Activated naive CD4-positive, alpha-beta T cell treated with anti-CD3 and anti-CD28 coated beads for 36 hours (primary cell): Measurements from ENCODE around the gene NPR2. TPM values are rescaled to one million over a fixed set of nuclear protein-coding genes. Genes with fewer than 3 reads are reported as not detected.

Experiments used
- CTCF ChIA-PET: fragments of 350-600 bp; sonication (Branson Sonifier 250); formaldehyde crosslinking; loops from one replicate; lab custom pipeline; 2021; ENCODE audit warnings: antibody characterized with exemption; lab: Charles Lee
- DNase-seq: peaks from one replicate; pipeline ENCODE4 v3.0.0-alpha.2; 2020
- H3K27ac Mint-ChIP-seq: one replicate; pipeline ENCODE4 v1.8.0; 2021; ENCODE audit warnings: mild to moderate bottlenecking, mixed read lengths
- H3K27me3 Mint-ChIP-seq: one replicate; pipeline ENCODE4 v1.8.0; 2021; ENCODE audit warnings: low read depth, mixed read lengths
- H3K36me3 Mint-ChIP-seq: one replicate; pipeline ENCODE4 v1.8.0; 2021; ENCODE audit warnings: low read depth, mixed read lengths
- H3K4me1 Mint-ChIP-seq: one replicate; pipeline ENCODE4 v1.8.0; 2021; ENCODE audit warnings: low read depth, mixed read lengths
- H3K4me3 Mint-ChIP-seq: one replicate; pipeline ENCODE4 v1.8.0; 2021; ENCODE audit warnings: mild to moderate bottlenecking, moderate library complexity, mixed read lengths
- H3K9me3 Mint-ChIP-seq: one replicate; pipeline ENCODE4 v1.8.0; 2021; ENCODE audit warnings: mixed read lengths
- intact Hi-C: fragments of 100-400 bp; cut with micrococcal nuclease; formaldehyde crosslinking; loops from one replicate; pipeline ENCODE4 v1.15.1; 2023
- total RNA-seq, 2 experiments: library from RNA; stranded (reverse); gene quantifications; one replicate each; pipeline ENCODE4 v1.2.3, GENCODE V29; 2021

NPR2 gene
- total RNA-seq, 2 experiments from 2014 or later, result 3.6 to 5.5 TPM

DNA sequence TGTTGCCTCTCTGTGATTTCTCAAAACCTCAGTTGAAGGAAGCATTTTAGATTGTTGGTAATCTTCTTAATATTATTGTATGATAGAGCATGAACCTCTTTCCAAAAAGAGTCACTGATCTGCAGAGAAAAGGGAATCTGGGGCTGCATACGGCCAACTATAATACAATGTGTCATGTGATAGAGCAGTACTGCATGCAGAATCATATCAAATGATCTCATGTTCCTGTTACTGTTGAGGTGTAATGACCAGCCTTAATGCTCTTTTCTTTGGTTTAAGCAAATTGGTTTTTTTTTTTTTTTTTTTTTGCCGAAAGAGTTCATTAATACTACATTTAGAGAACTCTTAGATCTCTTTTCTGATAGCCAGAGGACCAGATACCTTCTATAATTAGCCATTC is 24.4 kb upstream of the NPR2 start:
- CTCF ChIA-PET, result interaction anchor here (1.0 kb wide), 1 partner anchor 23 kb away, joined by 4 read pairs; no protein-coding TSS in a partner anchor
- Mint-ChIP-seq H3K4me3 (no peak overlapping the region), H3K4me1 (peaks cover 15% of the 10 kb centered on the region), H3K27me3 (no peaks in the 10 kb centered on the region), H3K36me3 (peaks cover 4% of the 10 kb centered on the region), H3K9me3 (no peaks in the 10 kb centered on the region), H3K27ac (no peak overlapping the region)
- no peak for DNase-seq
- intact Hi-C loops, result no loop called here

DNA sequence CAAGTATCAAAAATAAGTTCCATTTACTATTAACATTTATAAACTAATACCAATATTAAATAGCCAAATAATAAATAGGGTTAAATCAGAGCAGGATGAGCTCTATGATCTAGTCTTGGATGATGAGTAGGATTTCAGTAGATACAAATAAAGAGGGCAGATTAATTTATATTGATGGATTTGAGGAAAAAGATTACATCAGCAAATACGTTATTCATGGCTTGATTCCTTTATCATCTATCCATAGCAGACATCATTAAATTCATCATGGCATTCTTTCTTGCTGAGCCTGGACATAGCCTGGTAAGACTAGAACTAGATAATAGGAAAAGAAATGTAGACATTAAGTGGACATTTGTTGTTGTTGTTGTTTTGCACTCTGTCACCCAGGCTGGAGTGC is 23.9 kb upstream of the NPR2 start:
- Mint-ChIP-seq H3K27ac (no peak overlapping the region), H3K9me3 (no peaks in the 10 kb centered on the region), H3K27me3 (no peaks in the 10 kb centered on the region), H3K4me1 (peaks cover 13% of the 10 kb centered on the region), H3K4me3 (no peak overlapping the region), H3K36me3 (peaks cover 4% of the 10 kb centered on the region)
- CTCF ChIA-PET, result interaction anchor here (0.6 to 1.0 kb wide), 3 partner anchors 19 to 146 kb away, joined by 3 to 4 read pairs (median 3); no protein-coding TSS in a partner anchor
- DNase-seq, result no peak
- intact Hi-C loops, result no loop called here

DNA sequence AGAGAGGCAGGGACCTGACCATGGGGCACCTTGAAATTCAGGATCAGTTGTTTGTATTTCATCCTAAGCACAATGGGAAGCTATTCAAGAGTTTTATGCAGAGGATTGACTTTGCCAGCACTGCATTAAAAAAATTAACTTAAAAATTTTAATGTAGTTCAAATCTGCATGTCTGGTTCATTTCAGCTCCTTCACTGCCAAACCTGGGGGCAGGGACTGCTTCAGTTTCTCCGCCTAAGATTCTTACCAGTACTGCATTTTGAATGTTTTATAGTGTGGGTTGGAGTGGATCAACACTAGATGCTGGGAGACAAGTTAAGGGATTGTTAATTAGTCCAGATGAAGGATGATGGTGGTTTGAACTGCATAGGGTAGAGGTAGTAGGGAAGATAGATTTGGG is 21.6 kb upstream of the NPR2 start:
- Mint-ChIP-seq H3K9me3 (no peaks in the 10 kb centered on the region), H3K36me3 (no peaks in the 10 kb centered on the region), H3K4me1 (peaks cover 11% of the 10 kb centered on the region), H3K27me3 (no peaks in the 10 kb centered on the region), H3K4me3 (no peak overlapping the region), H3K27ac (no peak overlapping the region)
- intact Hi-C loops, result no loop called here
- CTCF ChIA-PET, result interaction anchor here (0.7 kb wide), 1 partner anchor 247 kb away, joined by 3 read pairs; no protein-coding TSS in a partner anchor
- DNase-seq, result no peak

DNA sequence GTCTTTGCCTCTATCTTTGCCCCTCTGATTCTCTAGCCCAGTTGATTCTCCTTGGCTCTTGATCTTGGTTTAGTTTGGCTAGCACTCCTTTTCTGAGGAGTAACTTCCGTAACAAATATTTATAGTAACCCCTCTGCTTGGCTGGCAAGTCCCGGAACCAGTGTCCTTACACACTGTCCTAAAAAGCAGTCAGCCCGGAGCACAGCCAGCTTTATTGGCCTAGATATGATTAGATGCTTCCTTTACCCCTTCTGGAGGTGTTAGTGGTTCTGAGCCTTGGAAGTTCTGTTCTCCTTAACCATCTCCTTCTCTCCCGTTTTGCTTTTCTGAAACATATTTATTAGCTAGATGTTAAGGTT is 20.3 kb upstream of the NPR2 start:
- CTCF ChIA-PET, result interaction anchor here (0.6 to 2.5 kb wide), 3 partner anchors 15 to 923 kb away, joined by 5 to 11 read pairs (median 5); no protein-coding TSS in a partner anchor
- no peak for DNase-seq
- Mint-ChIP-seq H3K4me3 (no peak overlapping the region), H3K27ac (no peak overlapping the region), H3K27me3 (no peaks in the 10 kb centered on the region), H3K4me1 (peaks cover 10% of the 10 kb centered on the region), H3K36me3 (no peaks in the 10 kb centered on the region), H3K9me3 (no peaks in the 10 kb centered on the region)
- intact Hi-C loops, result no loop called here

DNA sequence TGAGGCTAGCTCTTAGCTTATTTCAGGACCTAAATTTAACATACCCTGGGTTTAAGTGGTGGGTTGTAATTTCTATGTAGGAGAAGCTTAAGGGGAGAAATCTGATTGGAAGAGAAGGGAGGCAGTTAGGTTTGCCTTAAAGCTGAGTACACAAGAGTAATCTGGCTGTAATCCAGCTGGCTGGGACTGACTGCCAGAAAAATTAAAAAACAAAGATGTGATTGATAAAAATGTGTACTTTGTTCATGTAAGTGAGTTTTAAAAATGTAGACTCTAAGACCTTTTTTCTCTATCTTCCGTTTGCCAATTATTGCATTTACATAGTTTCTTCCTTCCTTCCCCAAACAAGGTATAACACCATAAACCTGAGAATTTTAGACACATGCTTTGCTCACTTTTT is 19.9 kb upstream of the NPR2 start:
- Mint-ChIP-seq H3K36me3 (no peaks in the 10 kb centered on the region), H3K9me3 (no peaks in the 10 kb centered on the region), H3K4me3 (no peak overlapping the region), H3K27me3 (no peaks in the 10 kb centered on the region), H3K27ac (no peak overlapping the region), H3K4me1 (peaks cover 6% of the 10 kb centered on the region)
- DNase-seq, result no peak
- intact Hi-C loops, result no loop called here
- CTCF ChIA-PET, result interaction anchor here (0.6 to 2.5 kb wide), 5 partner anchors 16 to 923 kb away, joined by 3 to 11 read pairs (median 5); no protein-coding TSS in a partner anchor

DNA sequence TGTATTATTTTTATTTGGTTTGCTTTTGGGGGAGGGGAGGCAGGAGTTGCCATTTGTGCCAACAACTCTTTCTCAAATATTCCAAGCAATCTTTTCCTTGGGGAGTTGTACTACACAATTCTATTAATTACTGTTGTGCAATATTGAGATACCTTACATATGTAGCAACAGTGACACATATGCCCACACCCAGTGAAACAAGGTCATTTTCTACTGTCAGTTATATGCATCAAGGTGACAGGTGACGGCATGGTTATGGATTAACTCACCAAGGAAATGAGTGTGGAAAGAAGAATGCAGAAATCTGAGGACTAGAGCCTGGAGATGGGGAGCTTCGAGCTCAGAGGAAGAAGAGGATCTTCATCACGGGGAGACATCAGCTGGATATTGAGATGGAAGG is 19.4 kb upstream of the NPR2 start:
- no peaks in the 10 kb centered on the region for H3K9me3 Mint-ChIP-seq
- intact Hi-C loops, result no loop called here
- H3K36me3 Mint-ChIP-seq, result no peaks in the 10 kb centered on the region
- CTCF ChIA-PET, result interaction anchor here (0.6 to 2.5 kb wide), 5 partner anchors 18 to 299 kb away, joined by 3 to 11 read pairs (median 3); no protein-coding TSS in a partner anchor
- no peaks in the 10 kb centered on the region for H3K27me3 Mint-ChIP-seq
- H3K4me1 Mint-ChIP-seq, result peaks cover 6% of the 10 kb centered on the region
- H3K27ac Mint-ChIP-seq, result no peak overlapping the region
- H3K4me3 Mint-ChIP-seq, result no peak overlapping the region
- no peak for DNase-seq

DNA sequence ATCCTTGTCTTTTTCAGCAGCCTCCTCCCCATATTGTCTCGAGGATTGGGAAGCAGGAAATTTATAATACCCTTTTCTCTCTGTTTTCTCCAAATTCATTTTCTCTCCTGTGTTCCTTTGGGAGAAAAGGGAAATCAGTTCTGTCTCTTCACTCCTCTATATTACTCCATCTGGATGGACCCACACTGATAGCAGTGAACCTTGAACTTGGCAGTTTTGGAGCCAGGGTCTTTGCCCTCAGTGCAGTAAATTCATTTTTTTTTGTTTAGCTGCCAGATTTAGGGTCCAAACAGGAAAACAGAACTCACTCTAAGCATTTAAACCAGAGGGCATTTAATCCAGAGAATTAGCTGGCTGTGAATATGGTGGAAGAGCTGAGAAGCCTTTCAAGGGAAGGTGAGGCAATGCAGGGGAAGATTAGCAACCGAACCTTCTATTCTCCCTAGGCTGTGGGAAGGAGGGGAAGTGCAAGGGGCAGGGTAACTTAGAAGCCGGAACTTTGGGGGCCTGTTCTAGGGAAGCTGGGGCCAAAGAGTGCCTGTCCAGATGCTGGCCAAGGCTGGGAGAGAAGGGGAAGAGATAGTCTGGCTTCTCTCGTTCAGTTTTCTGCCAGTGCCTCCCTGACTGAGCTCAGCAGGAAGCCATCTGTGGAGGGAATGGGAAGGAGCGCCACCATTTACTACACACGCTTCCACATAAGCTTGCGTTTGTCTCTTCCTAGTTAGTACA is 16.3 kb upstream of the NPR2 start:
- intact Hi-C loops, result no loop called here
- Mint-ChIP-seq H3K4me3 (no peak overlapping the region), H3K9me3 (no peaks in the 10 kb centered on the region), H3K4me1 (no peaks in the 10 kb centered on the region), H3K27me3 (no peaks in the 10 kb centered on the region), H3K27ac (no peak overlapping the region), H3K36me3 (peaks cover under 1% of the 10 kb centered on the region)
- no peak for DNase-seq
- CTCF ChIA-PET, result interaction anchor here (0.8 to 1.8 kb wide), 5 partner anchors 12 to 78 kb away, joined by 3 to 5 read pairs (median 4); no protein-coding TSS in a partner anchor

DNA sequence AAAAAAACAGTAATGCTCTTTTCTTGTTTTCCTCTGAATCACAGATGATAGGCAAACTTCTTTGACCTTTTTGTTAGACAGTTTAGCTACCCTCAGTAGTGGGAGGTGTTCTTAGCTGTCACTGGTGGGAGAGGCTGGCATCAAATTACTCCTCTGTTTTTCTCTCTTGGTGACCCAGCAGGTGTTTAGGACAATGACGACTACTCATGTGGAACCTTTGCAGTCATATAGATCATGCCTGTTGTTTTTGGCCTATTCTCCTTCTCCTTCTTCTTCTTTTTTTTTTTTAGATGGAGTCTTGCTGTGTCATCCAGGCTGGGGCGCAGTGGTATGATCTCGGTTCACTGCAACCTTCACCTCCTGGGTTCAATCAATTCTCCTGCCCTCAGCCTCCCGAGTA is 15.4 kb upstream of the NPR2 start:
- peaks cover 5% of the 10 kb centered on the region for H3K36me3 Mint-ChIP-seq
- intact Hi-C loops, result no loop called here
- H3K4me3 Mint-ChIP-seq, result no peak overlapping the region
- H3K9me3 Mint-ChIP-seq, result no peaks in the 10 kb centered on the region
- DNase-seq, result no peak
- H3K27ac Mint-ChIP-seq, result no peak overlapping the region
- H3K4me1 Mint-ChIP-seq, result no peaks in the 10 kb centered on the region
- CTCF ChIA-PET, result interaction anchor here (1.4 to 1.8 kb wide), 4 partner anchors 14 to 79 kb away, joined by 3 to 5 read pairs (median 4); no protein-coding TSS in a partner anchor
- H3K27me3 Mint-ChIP-seq, result no peaks in the 10 kb centered on the region

DNA sequence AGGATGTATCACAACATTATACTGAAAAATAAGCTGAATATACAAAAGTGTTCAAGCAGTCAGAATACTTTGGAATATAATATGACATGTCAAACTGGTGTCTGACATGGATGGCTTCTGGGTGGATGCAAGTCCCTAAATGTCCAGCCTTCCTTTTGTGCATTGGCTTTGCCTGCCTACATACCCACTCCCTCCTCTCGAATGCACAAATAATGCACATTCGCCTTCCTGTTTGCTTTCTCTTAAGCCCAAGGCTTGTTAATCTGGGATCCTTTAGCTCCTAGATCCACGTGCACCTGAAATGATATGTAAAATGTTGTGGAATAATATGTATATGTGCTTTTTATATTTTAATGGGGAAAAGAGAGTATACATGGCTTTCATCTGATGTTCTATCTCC is 12.9 kb upstream of the NPR2 start:
- Mint-ChIP-seq H3K4me1 (no peaks in the 10 kb centered on the region), H3K36me3 (peaks cover 10% of the 10 kb centered on the region), H3K9me3 (no peaks in the 10 kb centered on the region), H3K4me3 (no peak overlapping the region), H3K27ac (no peak overlapping the region), H3K27me3 (no peaks in the 10 kb centered on the region)
- DNase-seq, result no peak
- intact Hi-C loops, result no loop called here
- CTCF ChIA-PET, result interaction anchor here (0.6 to 2.4 kb wide), 3 partner anchors 10 to 29 kb away, joined by 3 to 11 read pairs (median 3); partner anchors contain the start of genes GBA2 and RGP1

DNA sequence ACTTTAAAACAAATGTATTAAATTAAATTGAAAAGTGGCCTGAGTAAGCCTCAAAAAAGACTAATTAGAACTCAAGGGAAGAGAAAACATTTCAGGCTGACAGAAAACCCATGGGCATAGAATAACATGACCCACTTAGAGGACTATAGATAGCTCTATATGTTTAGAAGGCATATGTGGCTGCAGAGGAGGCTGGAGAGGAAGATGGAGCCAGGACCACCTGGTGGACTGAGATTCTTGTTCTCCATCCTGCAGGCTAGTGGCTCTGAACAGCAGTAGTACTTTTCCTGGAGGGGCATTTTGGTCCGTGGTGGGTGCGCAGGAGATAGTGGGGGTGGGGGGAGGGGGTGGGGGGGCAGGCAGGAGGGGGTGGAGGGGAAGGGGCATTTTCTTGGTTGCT is 10.3 kb upstream of the NPR2 start:
- H3K27ac Mint-ChIP-seq, result no peak overlapping the region

DNA sequence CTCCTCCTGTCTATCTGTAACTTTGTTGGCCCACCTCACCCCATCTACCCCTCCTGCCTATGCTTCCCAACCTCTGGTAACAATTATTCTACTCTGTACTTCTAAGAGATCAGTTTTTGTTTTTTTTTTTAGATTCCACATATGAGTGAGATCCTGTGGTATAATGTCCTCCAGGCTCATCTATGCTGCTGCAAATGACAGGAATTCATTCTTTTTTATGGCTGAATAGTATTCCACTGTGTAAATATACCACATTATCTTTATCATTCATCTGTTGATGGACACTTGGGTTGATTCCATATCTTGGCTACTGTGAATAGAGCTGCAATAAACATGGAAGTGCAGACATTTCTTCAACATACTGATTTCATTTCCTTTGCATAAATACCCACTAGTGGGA is 8.0 kb upstream of the NPR2 start:
- no peaks in the 10 kb centered on the region for H3K27me3 Mint-ChIP-seq
- peaks cover 28% of the 10 kb centered on the region for H3K36me3 Mint-ChIP-seq
- intact Hi-C loops, result no loop called here
- H3K4me1 Mint-ChIP-seq, result no peaks in the 10 kb centered on the region
- DNase-seq, result no peak
- no peak overlapping the region for H3K4me3 Mint-ChIP-seq
- H3K9me3 Mint-ChIP-seq, result no peaks in the 10 kb centered on the region
- H3K27ac Mint-ChIP-seq, result no peak overlapping the region
- CTCF ChIA-PET, result interaction anchor here (0.6 to 1.4 kb wide), 3 partner anchors 24 to 49 kb away, joined by 3 to 4 read pairs (median 4); no protein-coding TSS in a partner anchor

More for the DNA sequence above, 10.3 kb upstream of the NPR2 start:
- no peaks in the 10 kb centered on the region for H3K4me1 Mint-ChIP-seq
- H3K4me3 Mint-ChIP-seq, result no peak overlapping the region
- no peaks in the 10 kb centered on the region for H3K9me3 Mint-ChIP-seq
- H3K36me3 Mint-ChIP-seq, result peaks cover 21% of the 10 kb centered on the region
- intact Hi-C loops, result no loop called here
- DNase-seq, result no peak
- CTCF ChIA-PET, result interaction anchor here (0.6 to 0.7 kb wide), 2 partner anchors 38 to 412 kb away, joined by 3 to 6 read pairs; no protein-coding TSS in a partner anchor
- no peaks in the 10 kb centered on the region for H3K27me3 Mint-ChIP-seq

DNA sequence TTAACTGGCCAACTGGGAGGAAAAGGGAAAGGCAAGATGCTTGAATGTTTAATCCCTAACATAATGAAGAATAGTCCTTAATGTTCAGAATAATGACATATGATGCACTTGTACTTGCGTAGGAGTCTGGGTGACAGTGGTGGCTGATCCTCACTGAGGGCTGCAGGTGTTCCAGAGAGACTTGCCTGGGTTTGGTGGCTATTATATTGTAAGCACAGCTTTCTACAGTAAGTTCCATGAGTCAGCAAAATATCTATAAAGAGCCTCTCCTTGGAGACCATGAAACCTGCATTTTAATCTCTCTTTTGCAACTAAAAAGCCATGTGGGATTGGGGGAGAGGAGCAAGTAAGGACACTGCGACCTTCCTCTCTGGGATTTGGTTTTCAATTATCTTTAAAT is 1.9 kb upstream of the NPR2 start:
- intact Hi-C loops, result no loop called here
- Mint-ChIP-seq H3K27me3 (no peaks in the 10 kb centered on the region), H3K9me3 (no peaks in the 10 kb centered on the region), H3K4me1 (no peaks in the 10 kb centered on the region), H3K4me3 (no peak overlapping the region), H3K27ac (no peak overlapping the region), H3K36me3 (peaks cover 12% of the 10 kb centered on the region)
- no peak for DNase-seq
- CTCF ChIA-PET, result interaction anchor here (0.8 to 3.6 kb wide), 26 partner anchors 9 to 218 kb away, joined by 3 to 33 read pairs (median 6); partner anchors contain the start of genes FAM221B, HINT2 and SPAG8
